HG03571 (cell line): Measurements from ENCODE around the gene NPSR1.
"Not testable (repeated sequence)": the region's sequence is repeated elsewhere in the genome, so short reads cannot be mapped to it uniquely, and the experiment has no call there.

Experiments
- ATAC-seq: cut with Tn5 transposase; IDR thresholded peaks from one replicate; pipeline ENCODE4 v1.9.1; 2021; ENCODE audit not compliant: unreplicated experiment

Gene NPSR1

GRCh38 chr7:34835901-34836600 is 178.0 kb downstream of the NPSR1 start:
- no peak for ATAC-seq

GRCh38 chr7:34837316-34837715 is 179.3 kb downstream of the NPSR1 start:
- no peak for ATAC-seq

- ATAC-seq: no peak
Observed at GRCh38 chr7:34837801-34838201, 179.8 kb downstream of the NPSR1 start.

- no peak for ATAC-seq
Observed at GRCh38 chr7:34838329-34838728, 180.3 kb downstream of the NPSR1 start.

- ATAC-seq: no peak
Observed at GRCh38 chr7:34839645-34840044, 181.6 kb downstream of the NPSR1 start.

- ATAC-seq: no peak
Observed at GRCh38 chr7:34840176-34840785, 182.3 kb downstream of the NPSR1 start.

- ATAC-seq: no peak
Observed at GRCh38 chr7:34841326-34841725, 183.3 kb downstream of the NPSR1 start.

GRCh38 chr7:34842782-34843181 is 184.8 kb downstream of the NPSR1 start:
- no peak for ATAC-seq

GRCh38 chr7:34844406-34844805 is 186.4 kb downstream of the NPSR1 start:
- no peak for ATAC-seq

GRCh38 chr7:34844936-34845665 is 187.1 kb downstream of the NPSR1 start:
- ATAC-seq: no peak

GRCh38 chr7:34845666-34846361 is 187.8 kb downstream of the NPSR1 start:
- ATAC-seq: no peak

GRCh38 chr7:34846976-34847375 is 189.0 kb downstream of the NPSR1 start:
- no peak for ATAC-seq

GRCh38 chr7:34848670-34849069 is 190.7 kb downstream of the NPSR1 start:
- ATAC-seq: no peak

GRCh38 chr7:34849163-34849960 is 191.3 kb downstream of the NPSR1 start:
- no peak for ATAC-seq

- ATAC-seq: no peak
Observed at GRCh38 chr7:34849986-34850385, 192.0 kb downstream of the NPSR1 start.

GRCh38 chr7:34850681-34851080 is 192.7 kb downstream of the NPSR1 start:
- no peak for ATAC-seq

GRCh38 chr7:34851431-34851830 is 193.4 kb downstream of the NPSR1 start:
- ATAC-seq: no peak

- not testable (repeated sequence) for ATAC-seq
Observed at GRCh38 chr7:34858444-34858843, 200.4 kb downstream of the NPSR1 start.

GRCh38 chr7:34859281-34859680 is 201.3 kb downstream of the NPSR1 start:
- not testable (repeated sequence) for ATAC-seq

GRCh38 chr7:34866222-34866621 is 208.2 kb downstream of the NPSR1 start:
- ATAC-seq: not testable (repeated sequence)

GRCh38 chr7:34867341-34867740 is 209.3 kb downstream of the NPSR1 start:
- ATAC-seq: not testable (repeated sequence)
